ENCODE results near the gene PHLDB3. TPM values are rescaled to one million over a fixed set of nuclear protein-coding genes. Genes with fewer than 3 reads are reported as not detected.

The PHLDB3 gene
- total and polyA plus RNA-seq, 2 of the 13 experiments (the other 11 are each of a cell fraction or from before 2014, with no cell fraction given), result 11.3 to 14.5 TPM

DNA sequence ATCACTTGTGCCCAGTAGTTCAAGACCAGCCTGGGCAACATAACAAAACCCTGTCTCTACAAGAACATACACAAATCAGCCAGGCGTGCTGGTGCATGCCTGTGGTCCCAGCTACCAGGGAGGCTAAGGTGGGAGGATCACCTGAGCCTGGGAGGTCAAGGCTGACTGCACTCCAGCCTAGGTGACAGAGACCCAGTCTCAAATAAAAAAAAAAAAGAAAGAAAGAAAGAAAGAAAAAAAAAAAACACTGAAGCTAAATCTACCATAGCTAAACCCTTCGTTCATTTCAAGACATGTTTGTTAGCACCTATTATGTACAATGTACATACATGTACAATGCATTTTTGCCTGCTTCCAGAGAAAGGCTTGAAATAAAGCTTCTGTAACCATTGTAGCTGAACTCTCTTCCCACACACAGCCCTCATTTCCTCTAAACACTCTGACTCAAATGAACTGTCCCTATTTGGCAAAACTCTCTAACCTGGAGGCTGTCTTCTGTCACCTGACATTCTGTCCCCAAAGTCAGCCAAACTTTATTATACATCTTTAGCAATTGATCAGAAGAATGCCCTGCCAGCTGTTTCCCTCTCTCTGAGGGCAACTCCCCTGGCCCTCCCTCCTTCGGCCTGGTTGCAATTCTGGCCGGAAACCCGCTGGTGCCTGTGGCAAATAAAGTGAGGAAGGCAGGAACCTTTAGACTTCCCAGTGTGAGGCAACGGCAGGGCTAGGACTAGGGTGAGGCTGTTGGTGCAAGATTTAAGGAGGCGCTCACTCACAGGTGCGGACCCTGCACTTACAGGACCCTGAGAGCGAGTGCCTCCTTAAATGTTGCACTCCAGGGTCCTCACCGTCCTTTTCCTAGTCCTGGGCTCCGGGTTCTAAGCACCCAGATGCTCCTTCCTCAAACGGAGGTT is 20.6 kb upstream of the PHLDB3 start (continued):
- TF ChIP-seq, protein P1, sequence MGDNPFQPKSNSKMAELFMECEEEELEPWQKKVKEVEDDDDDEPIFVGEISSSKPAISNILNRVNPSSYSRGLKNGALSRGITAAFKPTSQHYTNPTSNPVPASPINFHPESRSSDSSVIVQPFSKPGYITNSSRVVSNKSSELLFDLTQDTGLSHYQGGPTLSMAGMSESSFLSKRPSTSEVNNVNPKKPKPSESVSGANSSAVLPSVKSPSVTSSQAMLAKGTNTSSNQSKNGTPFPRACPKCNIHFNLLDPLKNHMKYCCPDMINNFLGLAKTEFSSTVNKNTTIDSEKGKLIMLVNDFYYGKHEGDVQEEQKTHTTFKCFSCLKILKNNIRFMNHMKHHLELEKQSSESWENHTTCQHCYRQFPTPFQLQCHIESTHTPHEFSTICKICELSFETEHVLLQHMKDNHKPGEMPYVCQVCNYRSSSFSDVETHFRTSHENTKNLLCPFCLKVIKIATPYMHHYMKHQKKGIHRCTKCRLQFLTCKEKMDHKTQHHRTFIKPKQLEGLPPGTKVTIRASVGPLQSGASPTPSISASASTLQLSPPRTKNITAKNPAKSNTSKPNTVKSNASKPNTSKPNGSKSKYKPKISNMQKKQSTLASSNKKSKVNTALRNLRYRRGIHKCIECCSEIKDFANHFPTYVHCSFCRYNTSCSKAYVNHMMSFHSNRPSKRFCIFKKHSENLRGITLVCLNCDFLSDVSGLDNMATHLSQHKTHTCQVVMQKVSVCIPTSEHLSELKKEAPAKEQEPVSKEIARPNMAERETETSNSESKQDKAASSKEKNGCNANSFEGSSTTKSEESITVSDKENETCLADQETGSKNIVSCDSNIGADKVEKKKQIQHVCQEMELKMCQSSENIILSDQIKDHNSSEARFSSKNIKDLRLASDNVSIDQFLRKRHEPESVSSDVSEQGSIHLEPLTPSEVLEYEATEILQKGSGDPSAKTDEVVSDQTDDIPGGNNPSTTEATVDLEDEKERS (CRISPR knock-in tag; IDR thresholded peaks at IDR 0.05), result no peak
- TF ChIP-seq NFE2L2 (IDR thresholded peaks at IDR 0.05; ENCODE audit: low read length), result no peak
- TF ChIP-seq GABPA (IDR thresholded peaks at IDR 0.05; ENCODE audit: low read depth, low read length), result 0 out of 2 replicates have a peak, but pooled peaks have one; percentile 26
- TF ChIP-seq GABPA (CRISPR knock-in tag; IDR thresholded peaks at IDR 0.05; ENCODE audit: low read depth), result peak; percentile 78
- TF ChIP-seq FOXM1 (CRISPR knock-in tag; IDR thresholded peaks at IDR 0.05), result no peak
- TF ChIP-seq PAXIP1 (CRISPR knock-in tag; conservative IDR thresholded peaks at IDR 0.05), result peak; percentile 75
- peak; percentile 87 for TF ChIP-seq HNF4A (CRISPR knock-in tag; IDR thresholded peaks at IDR 0.05)
- no peak for TF ChIP-seq HOXA9 (CRISPR knock-in tag; IDR thresholded peaks at IDR 0.05; ENCODE audit: borderline replicate concordance)
- no peak for TF ChIP-seq ZBTB2 (CRISPR knock-in tag; IDR thresholded peaks at IDR 0.05; ENCODE audit: low read depth)
- TF ChIP-seq POLR2A (IDR thresholded peaks at IDR 0.05; ENCODE audit: insufficient read depth in 1 of 2, low read depth in 2 of 2, low read length in 2 of 2), result peak in 1 of 2 experiments; percentile 44; a peak in 1 of 4 replicates
- TF ChIP-seq REPIN1 (CRISPR knock-in tag; IDR thresholded peaks at IDR 0.05; ENCODE audit: borderline replicate concordance, low read depth), result peak; percentile 37; the same call in 1 of the 2 replicates
- no peak for TF ChIP-seq ZNF569 (CRISPR knock-in tag; IDR thresholded peaks at IDR 0.05; ENCODE audit: borderline replicate concordance)
- TF ChIP-seq NR2F2 (IDR thresholded peaks at IDR 0.05; ENCODE audit: borderline replicate concordance, low read depth), result no peak
- TF ChIP-seq SKI (IDR thresholded peaks at IDR 0.05; ENCODE audit: partially characterized antibody), result peak; percentile 12
- TF ChIP-seq SNAPC4 (CRISPR knock-in tag; IDR thresholded peaks at IDR 0.05), result no peak
